Limb (tissue), 2 donors: ENCODE data around the gene PHF11.
"Not testable (repeated sequence)": the region's sequence is repeated elsewhere in the genome, so short reads cannot be mapped to it uniquely, and the experiment has no call there.

Source experiments
- DNase-seq, 2 donors: peaks; one replicate each; pipeline ENCODE4 v3.0.0-alpha.2; 2016; ENCODE audit errors: extremely low spot score in 2 of 2

PHF11 gene

GRCh38 chr13:49495783-49496762, at the start of gene PHF11:
Gene PHF11 (plus strand): TSS chr13:49495953. CDS start chr13:49496002, 49 bp downstream.
- peak; percentile 62 to 76 for DNase-seq

GRCh38 chr13:49446473-49446872, 49.3 kb upstream of the PHF11 start:
- no peak for DNase-seq

- DNase-seq = no peak
Measured at GRCh38 chr13:49448753-49449152, 47.0 kb upstream of the PHF11 start.

GRCh38 chr13:49450105-49450819, 45.5 kb upstream of the PHF11 start:
- DNase-seq = no peak

- no peak for DNase-seq
Measured at GRCh38 chr13:49452725-49453457, 42.9 kb upstream of the PHF11 start.

GRCh38 chr13:49453465-49453864, 42.3 kb upstream of the PHF11 start:
- DNase-seq = no peak

- DNase-seq = no peak
Measured at GRCh38 chr13:49454388-49455006, 41.3 kb upstream of the PHF11 start.

GRCh38 chr13:49455007-49455398, 40.8 kb upstream of the PHF11 start:
- DNase-seq = no peak

GRCh38 chr13:49456156-49456555, 39.6 kb upstream of the PHF11 start:
- DNase-seq = no peak

GRCh38 chr13:49457221-49457620, 38.5 kb upstream of the PHF11 start:
- no peak for DNase-seq

- DNase-seq = no peak
Measured at GRCh38 chr13:49459580-49459979, 36.2 kb upstream of the PHF11 start.

GRCh38 chr13:49464085-49464484, 31.7 kb upstream of the PHF11 start:
- no peak for DNase-seq

- DNase-seq = no peak
Measured at GRCh38 chr13:49464621-49465325, 31.0 kb upstream of the PHF11 start.

GRCh38 chr13:49466292-49466838, 29.4 kb upstream of the PHF11 start:
- DNase-seq = no peak

GRCh38 chr13:49472186-49472585, 23.6 kb upstream of the PHF11 start:
- DNase-seq = no peak

- no peak for DNase-seq
Measured at GRCh38 chr13:49476529-49476928, 19.2 kb upstream of the PHF11 start.

GRCh38 chr13:49481788-49482187, 14.0 kb upstream of the PHF11 start:
- no peak for DNase-seq

- DNase-seq = no peak
Measured at GRCh38 chr13:49488563-49488962, 7.2 kb upstream of the PHF11 start.

GRCh38 chr13:49494645-49495044, 1.1 kb upstream of the PHF11 start:
- DNase-seq = no peak

GRCh38 chr13:49496837-49497236, 1.1 kb downstream of the PHF11 start:
- DNase-seq = not testable (repeated sequence)
